ENCODE data around the gene SMIM24.
"Not testable (repeated sequence)": the region's sequence is repeated elsewhere in the genome, so short reads cannot be mapped to it uniquely, and the experiment has no call there.

Gene SMIM24

GRCh38 chr19:3480383-3481091 lies at the start of gene SMIM24:
SMIM24 (minus strand) TSS chr19:3480525; CDS start chr19:3480463, 62 bp downstream.
- DNase-seq (ENCODE audit: low read depth in 2 of 2), result no peak

GRCh38 chr19:3529299-3529698 lies 49.0 kb upstream of the SMIM24 start:
- DNase-seq (ENCODE audit: low read depth in 2 of 2), result not testable (repeated sequence)

GRCh38 chr19:3528539-3529211 lies 48.4 kb upstream of the SMIM24 start:
- no peak for DNase-seq (ENCODE audit: low read depth in 2 of 2)

GRCh38 chr19:3528080-3528479 lies 47.8 kb upstream of the SMIM24 start:
- no peak for DNase-seq (ENCODE audit: low read depth in 2 of 2)

GRCh38 chr19:3527238-3527910 lies 47.0 kb upstream of the SMIM24 start:
- no peak for DNase-seq (ENCODE audit: low read depth in 2 of 2)

GRCh38 chr19:3526507-3527237 lies 46.3 kb upstream of the SMIM24 start:
- DNase-seq (ENCODE audit: low read depth in 2 of 2), result no peak

GRCh38 chr19:3524904-3525451 lies 44.7 kb upstream of the SMIM24 start:
- DNase-seq (ENCODE audit: low read depth in 2 of 2), result no peak

GRCh38 chr19:3524078-3524842 lies 43.9 kb upstream of the SMIM24 start:
- DNase-seq (ENCODE audit: low read depth in 2 of 2), result no peak

GRCh38 chr19:3523361-3524077 lies 43.2 kb upstream of the SMIM24 start:
- DNase-seq (ENCODE audit: low read depth in 2 of 2), result no peak

- no peak for DNase-seq (ENCODE audit: low read depth in 2 of 2)
Measured at GRCh38 chr19:3522421-3523360, 42.4 kb upstream of the SMIM24 start.

- DNase-seq (ENCODE audit: low read depth in 2 of 2), result no peak
Measured at GRCh38 chr19:3521104-3521445, 40.8 kb upstream of the SMIM24 start.

GRCh38 chr19:3520166-3521103 lies 40.1 kb upstream of the SMIM24 start:
- no peak for DNase-seq (ENCODE audit: low read depth in 2 of 2)

- DNase-seq (ENCODE audit: low read depth in 2 of 2), result no peak
Measured at GRCh38 chr19:3519126-3519525, 38.8 kb upstream of the SMIM24 start.

GRCh38 chr19:3518659-3519058 lies 38.3 kb upstream of the SMIM24 start:
- no peak for DNase-seq (ENCODE audit: low read depth in 2 of 2)

- DNase-seq (ENCODE audit: low read depth in 2 of 2), result no peak
Measured at GRCh38 chr19:3518255-3518654, 37.9 kb upstream of the SMIM24 start.

GRCh38 chr19:3517638-3518037 lies 37.3 kb upstream of the SMIM24 start:
- no peak for DNase-seq (ENCODE audit: low read depth in 2 of 2)

- DNase-seq (ENCODE audit: low read depth in 2 of 2), result no peak
Measured at GRCh38 chr19:3516675-3517207, 36.4 kb upstream of the SMIM24 start.

GRCh38 chr19:3515891-3516422 lies 35.6 kb upstream of the SMIM24 start:
- no peak for DNase-seq (ENCODE audit: low read depth in 2 of 2)

All from activated CD8-positive, alpha-beta memory T cell treated with anti-CD3 and anti-CD28 coated beads for 4 hours (primary cell).